ENCODE data around the gene MAP2K3. TPM values are rescaled to one million over a fixed set of nuclear protein-coding genes. Genes with fewer than 3 reads are reported as not detected.

Gene MAP2K3
- total RNA-seq, 3 donors from 2014 or later = 216 to 260 (median 253) TPM

DNA sequence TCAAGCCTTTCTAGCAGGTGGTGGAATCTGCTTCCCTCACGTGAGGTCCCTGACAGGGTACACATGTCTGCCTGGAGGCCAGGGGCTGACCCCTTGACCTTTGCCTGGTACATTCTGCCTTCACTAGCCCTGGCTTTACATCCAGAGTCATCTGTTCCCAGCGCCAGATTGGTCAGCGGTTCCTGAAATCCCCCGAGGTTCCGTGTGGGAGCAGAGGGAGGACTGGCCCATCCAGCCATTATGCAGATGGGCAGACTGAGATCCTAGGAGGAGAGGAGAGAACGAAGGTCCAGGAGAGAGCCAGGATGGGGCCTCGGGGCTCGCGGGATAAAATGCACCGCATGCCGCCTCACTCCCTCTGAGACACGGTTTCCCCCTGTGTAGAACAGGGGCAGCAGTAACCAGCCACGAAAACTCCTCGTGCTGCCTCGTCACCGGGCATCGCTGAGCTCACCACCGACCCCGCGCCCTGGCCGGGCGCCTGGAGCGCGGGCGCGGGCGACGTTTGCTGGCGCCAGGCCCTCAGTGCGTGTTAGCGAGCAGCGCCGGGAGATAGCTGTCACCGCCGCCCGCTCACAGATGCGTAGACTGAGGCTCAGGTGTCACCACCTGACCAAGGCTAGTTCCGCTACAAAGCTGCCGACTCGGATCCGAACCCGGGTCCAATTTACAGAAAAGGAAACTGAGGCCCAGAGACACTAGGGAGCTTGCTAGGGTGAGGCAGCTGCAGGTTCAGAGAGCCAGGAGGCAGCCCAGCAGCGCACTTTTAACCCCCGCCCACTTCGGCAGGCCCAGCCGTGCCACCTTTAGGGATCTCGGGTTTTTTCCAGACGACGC is 811 bp upstream of the MAP2K3 start:
- Mint-ChIP-seq H3K9me3 (no peaks in the 10 kb centered on the region), H3K36me3 (ENCODE audit: insufficient read depth) (peaks cover 11% of the 10 kb centered on the region), H3K4me1 (ENCODE audit: low read depth) (peaks cover 53% of the 10 kb centered on the region), H3K27me3 (ENCODE audit: low read depth) (no peaks in the 10 kb centered on the region), H3K4me3 (peak overlapping the region; percentile 96)
- ATAC-seq (peak; percentile 6), DNase-seq (no peak)

DNA sequence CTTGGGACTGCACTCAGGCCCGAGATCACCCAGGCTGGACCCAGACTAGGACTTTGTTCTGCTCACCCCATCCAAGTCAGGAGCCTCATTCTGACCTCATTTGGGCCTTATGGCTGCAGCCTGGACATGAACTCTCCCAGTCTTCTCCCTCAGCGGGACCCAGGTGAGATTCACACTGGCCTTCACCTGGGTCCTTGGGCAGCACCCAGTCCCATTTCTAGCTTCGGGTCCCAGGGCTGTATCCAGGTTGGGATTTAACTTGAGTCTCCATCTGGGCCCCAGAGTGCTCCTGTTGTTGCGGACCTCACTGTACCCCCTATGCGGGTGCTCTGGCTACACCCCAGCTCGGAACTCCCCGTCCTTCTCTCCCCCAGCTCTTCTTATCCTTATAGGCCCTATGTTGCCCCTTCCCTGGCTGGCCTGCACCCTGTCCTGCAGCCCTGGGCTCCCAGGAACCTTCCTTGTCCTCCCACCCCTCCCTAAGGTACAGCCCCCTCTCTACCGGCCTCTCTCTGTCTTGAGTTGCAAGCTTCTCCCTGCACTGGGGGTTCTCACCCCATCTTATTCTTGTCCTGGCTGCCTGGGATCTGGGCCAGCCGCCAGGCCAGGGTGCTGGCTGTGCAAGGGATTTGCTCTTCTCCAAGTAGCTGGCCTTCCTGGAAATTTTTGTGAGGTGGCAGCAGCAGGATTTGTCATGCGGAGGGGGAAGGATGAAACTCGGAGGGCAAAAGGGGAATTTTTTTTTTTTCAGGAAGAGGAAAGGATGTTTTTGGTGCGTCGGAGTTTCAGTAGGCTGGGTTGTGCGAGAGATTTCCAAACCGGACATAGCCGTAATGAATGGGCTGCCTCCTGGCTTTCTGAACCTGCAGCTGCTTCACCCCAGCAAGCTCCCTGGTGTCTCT is 904 bp downstream of the MAP2K3 start:
- ATAC-seq (no peak), DNase-seq (no peak)
- H3K4me1 Mint-ChIP-seq (ENCODE audit: low read depth) = peaks cover 50% of the 10 kb centered on the region
- H3K27me3 Mint-ChIP-seq (ENCODE audit: low read depth) = peaks cover under 1% of the 10 kb centered on the region
- no peaks in the 10 kb centered on the region for H3K9me3 Mint-ChIP-seq
- peak overlapping the region; percentile 96 for H3K4me3 Mint-ChIP-seq
- peaks cover 11% of the 10 kb centered on the region for H3K36me3 Mint-ChIP-seq (ENCODE audit: insufficient read depth)

DNA sequence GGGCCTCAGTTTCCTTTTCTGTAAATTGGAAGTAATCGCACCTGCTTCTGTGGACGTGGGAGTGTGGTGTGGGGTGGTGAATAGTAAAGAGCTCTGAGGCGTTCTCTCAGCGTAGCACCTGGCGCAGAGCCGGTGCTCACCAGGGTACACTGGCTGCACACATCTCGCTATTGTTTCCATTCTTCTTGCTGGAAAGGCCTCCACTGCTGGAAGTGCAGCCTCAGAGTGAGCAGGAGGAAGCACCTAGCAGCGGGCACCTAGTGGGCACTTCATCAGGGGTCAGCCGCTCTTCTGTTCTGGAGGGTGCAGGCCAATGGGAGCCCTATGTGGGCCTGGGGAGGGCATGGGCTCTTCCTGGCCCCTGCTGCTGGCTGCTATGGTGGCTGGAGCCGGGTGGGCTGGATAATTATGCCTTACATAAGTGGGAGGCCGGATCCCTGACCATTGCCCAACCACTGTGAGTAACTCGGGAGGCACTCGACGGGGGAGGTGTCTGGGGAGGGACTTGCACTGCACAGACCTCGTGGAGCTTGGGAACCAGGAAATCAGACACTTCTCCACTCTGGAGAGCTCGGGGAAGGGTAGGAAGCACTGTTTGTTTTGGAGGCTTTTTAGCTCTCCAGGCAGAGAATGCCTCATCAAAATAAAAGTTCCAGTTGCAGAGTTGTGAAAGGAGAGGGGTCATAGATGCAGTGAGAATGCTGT is 1.7 kb downstream of the MAP2K3 start:
- H3K4me1 Mint-ChIP-seq (ENCODE audit: low read depth) = peaks cover 55% of the 10 kb centered on the region
- peaks cover 11% of the 10 kb centered on the region for H3K36me3 Mint-ChIP-seq (ENCODE audit: insufficient read depth)
- peaks cover 3% of the 10 kb centered on the region for H3K27me3 Mint-ChIP-seq (ENCODE audit: low read depth)
- ATAC-seq = no peak
- H3K4me3 Mint-ChIP-seq = peak overlapping the region; percentile 96
- H3K9me3 Mint-ChIP-seq = no peaks in the 10 kb centered on the region
- no peak for DNase-seq

DNA sequence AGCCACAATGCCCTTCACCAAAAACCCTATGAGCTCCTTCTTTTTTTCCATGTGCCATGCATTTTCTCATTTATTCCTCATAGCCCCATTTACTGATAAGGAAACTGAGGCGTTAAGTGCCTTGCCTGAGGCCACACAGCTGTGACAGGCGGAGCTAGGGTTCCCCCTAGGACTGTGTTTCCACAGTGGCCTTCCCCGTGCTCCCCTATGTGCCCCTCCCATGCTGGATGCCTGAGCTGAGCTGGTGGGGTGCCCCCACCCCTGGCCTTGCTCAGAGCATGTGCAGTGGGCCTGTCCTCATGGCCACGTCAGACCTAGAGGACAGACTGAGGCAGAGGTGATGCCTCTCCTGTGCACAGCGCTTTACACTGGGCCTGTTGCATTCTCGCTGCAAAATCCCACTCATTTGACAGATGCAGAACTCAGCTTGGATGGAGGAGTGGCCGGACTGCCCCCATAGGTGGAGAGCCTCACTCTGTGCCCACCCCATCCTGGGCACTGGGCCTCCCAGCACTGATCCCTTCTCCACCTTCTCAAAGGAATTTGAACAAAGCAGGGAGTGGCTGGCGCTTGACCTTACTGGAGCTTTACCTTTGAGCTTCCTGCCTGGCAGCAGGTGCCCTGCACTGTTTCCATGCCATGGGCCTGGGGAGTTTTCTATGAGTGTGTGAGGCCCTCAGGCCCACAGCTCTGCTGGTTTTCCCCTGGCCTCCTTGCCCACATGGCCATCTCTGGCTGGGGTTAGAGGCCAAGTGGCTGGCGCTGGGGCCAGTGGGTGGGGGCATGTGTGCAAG is 2.6 kb downstream of the MAP2K3 start:
- Mint-ChIP-seq H3K4me3 (peak overlapping the region; percentile 96), H3K27me3 (ENCODE audit: low read depth) (peaks cover 5% of the 10 kb centered on the region), H3K4me1 (ENCODE audit: low read depth) (peaks cover 56% of the 10 kb centered on the region), H3K9me3 (no peaks in the 10 kb centered on the region), H3K36me3 (ENCODE audit: insufficient read depth) (peaks cover 13% of the 10 kb centered on the region)
- DNase-seq (peak; percentile 32), ATAC-seq (no peak)

- Mint-ChIP-seq H3K27me3 (ENCODE audit: low read depth) (peaks cover 5% of the 10 kb centered on the region), H3K9me3 (no peaks in the 10 kb centered on the region), H3K4me1 (ENCODE audit: low read depth) (peaks cover 54% of the 10 kb centered on the region), H3K36me3 (ENCODE audit: insufficient read depth) (peaks cover 13% of the 10 kb centered on the region), H3K4me3 (peak overlapping the region; percentile 96)
- DNase-seq (peak; percentile 97), ATAC-seq (peak; percentile 70)
Observed at GRCh38 chr17:21287703-21288449, 3.4 kb downstream of the MAP2K3 start.

GRCh38 chr17:21288571-21289017 is 4.1 kb downstream of the MAP2K3 start:
- H3K27me3 Mint-ChIP-seq (ENCODE audit: low read depth) = peaks cover 5% of the 10 kb centered on the region
- peaks cover 51% of the 10 kb centered on the region for H3K4me1 Mint-ChIP-seq (ENCODE audit: low read depth)
- peak overlapping the region; percentile 96 for H3K4me3 Mint-ChIP-seq
- peaks cover 13% of the 10 kb centered on the region for H3K36me3 Mint-ChIP-seq (ENCODE audit: insufficient read depth)
- ATAC-seq (no peak), DNase-seq (no peak)
- no peaks in the 10 kb centered on the region for H3K9me3 Mint-ChIP-seq

DNA sequence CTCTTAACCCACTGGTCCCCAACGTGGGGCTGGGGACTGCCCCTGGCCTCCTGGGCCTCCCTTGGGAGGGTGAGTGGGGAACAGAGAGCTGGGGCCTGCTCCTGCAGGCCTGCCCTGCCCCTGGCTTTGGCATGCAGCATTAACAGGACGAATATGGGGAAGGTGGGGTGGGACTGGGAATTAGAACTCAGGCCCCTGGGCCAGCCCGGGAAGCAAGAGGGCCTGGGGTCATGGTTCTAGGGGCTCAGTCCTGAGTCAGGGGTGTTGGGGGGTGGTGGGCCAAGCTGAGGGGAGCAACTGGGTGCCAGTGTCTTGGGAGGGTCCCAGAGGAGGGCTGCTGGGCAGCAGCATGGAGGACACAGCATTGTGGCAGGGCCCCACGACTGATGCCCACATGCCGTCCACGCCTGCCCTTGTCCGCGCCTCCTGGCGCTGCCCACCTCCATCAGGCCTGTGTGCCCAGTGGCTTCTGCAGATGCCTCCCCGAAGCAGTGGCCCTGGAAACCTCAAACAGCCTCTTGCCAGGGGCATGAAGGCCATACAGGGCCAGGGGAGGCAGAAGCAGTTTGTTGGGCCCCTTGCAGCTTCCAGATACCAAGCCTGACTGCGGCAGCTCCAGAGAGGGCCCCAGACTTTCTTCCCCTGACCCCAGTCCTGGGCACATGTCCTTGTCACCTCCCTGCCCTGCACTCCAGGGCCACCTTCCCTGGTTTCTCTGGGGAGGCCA is 4.8 kb downstream of the MAP2K3 start:
- Mint-ChIP-seq H3K4me3 (peak overlapping the region; percentile 96), H3K9me3 (no peaks in the 10 kb centered on the region), H3K36me3 (ENCODE audit: insufficient read depth) (peaks cover 13% of the 10 kb centered on the region), H3K27me3 (ENCODE audit: low read depth) (peaks cover 5% of the 10 kb centered on the region), H3K4me1 (ENCODE audit: low read depth) (peaks cover 54% of the 10 kb centered on the region)
- no peak for DNase-seq
- no peak for ATAC-seq

- Mint-ChIP-seq H3K4me1 (ENCODE audit: low read depth) (peaks cover 60% of the 10 kb centered on the region), H3K27me3 (ENCODE audit: low read depth) (peaks cover 5% of the 10 kb centered on the region), H3K36me3 (ENCODE audit: insufficient read depth) (peaks cover 19% of the 10 kb centered on the region), H3K4me3 (no peak overlapping the region), H3K9me3 (peaks cover 3% of the 10 kb centered on the region)
- ATAC-seq (no peak), DNase-seq (no peak)
Observed at GRCh38 chr17:21289902-21290571, 5.5 kb downstream of the MAP2K3 start.

DNA sequence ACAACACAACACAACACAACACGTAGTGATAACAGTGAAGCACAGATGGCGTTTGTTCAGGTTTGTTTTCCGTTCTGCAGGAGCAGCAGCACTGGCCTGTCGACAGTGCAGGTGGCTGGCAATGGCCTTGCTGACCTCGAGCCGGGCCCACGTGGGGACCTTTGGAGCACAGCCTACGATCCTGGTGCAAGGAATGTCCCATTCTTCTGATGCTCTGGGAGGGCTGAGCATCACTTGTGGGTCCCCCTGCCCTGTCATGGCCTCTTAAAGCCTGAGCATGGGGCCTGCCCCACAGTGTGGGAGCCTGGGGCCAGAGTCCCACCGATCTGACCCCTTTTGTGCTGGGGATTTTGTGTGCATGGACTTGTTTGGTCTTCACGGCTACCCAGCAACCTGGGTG is 6.8 kb downstream of the MAP2K3 start:
- H3K4me3 Mint-ChIP-seq = no peak overlapping the region
- peaks cover 5% of the 10 kb centered on the region for H3K27me3 Mint-ChIP-seq (ENCODE audit: low read depth)
- DNase-seq = no peak
- peaks cover 11% of the 10 kb centered on the region for H3K36me3 Mint-ChIP-seq (ENCODE audit: insufficient read depth)
- H3K9me3 Mint-ChIP-seq = peaks cover 3% of the 10 kb centered on the region
- ATAC-seq = no peak
- H3K4me1 Mint-ChIP-seq (ENCODE audit: low read depth) = peaks cover 60% of the 10 kb centered on the region

DNA sequence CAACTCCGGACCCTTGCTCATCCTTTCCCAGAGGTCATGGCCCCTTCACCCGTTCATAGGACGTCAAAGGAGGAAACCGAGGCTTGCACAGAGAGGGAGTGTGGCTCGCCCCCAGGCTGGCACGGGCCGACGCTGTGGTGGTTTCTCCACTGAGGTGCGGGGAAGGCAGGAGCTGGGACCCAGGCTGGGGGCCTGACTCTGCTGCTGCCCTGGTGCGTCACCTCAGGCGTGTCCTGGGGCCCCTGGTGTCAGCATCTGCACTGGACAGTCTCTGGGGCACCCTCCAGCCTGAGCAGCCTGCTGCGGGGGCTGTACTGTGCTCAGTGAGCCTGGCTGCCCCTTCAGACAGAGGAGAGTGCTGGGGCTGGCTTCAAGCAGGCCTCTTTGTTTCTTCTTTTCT is 7.4 kb downstream of the MAP2K3 start:
- Mint-ChIP-seq H3K9me3 (peaks cover 3% of the 10 kb centered on the region), H3K4me1 (ENCODE audit: low read depth) (peaks cover 56% of the 10 kb centered on the region), H3K36me3 (ENCODE audit: insufficient read depth) (peaks cover 8% of the 10 kb centered on the region), H3K4me3 (no peak overlapping the region), H3K27me3 (ENCODE audit: low read depth) (peaks cover 5% of the 10 kb centered on the region)
- no peak for ATAC-seq
- DNase-seq = no peak

- no peak for ATAC-seq
- Mint-ChIP-seq H3K27me3 (ENCODE audit: low read depth) (peaks cover 5% of the 10 kb centered on the region), H3K4me3 (no peak overlapping the region), H3K36me3 (ENCODE audit: insufficient read depth) (peaks cover 8% of the 10 kb centered on the region), H3K4me1 (ENCODE audit: low read depth) (peaks cover 44% of the 10 kb centered on the region), H3K9me3 (peaks cover 3% of the 10 kb centered on the region)
- no peak for DNase-seq
Observed at GRCh38 chr17:21292867-21293830, 8.6 kb downstream of the MAP2K3 start.

All from activated T-cell treated with anti-CD3 and anti-CD28 coated beads, Interleukin-2, amount 50 U/mL, for 4 hours (primary cell).